Neuronal stem cell (in vitro differentiated cells): ENCODE data around the gene SQSTM1.

Experiments
- DNase-seq: peaks from one replicate; pipeline ENCODE4 v3.0.0-alpha.2; 2013; ENCODE audit warnings: low spot score
- H2AFZ ChIP-seq: one replicate; pipeline ENCODE4 v1.6.1; 2013; ENCODE audit warnings: mild to moderate bottlenecking, low read length, inconsistent platforms
- H2AK5ac ChIP-seq: 2 replicates; pipeline ENCODE4 v1.6.1; 2013; ENCODE audit warnings: low read depth, mild to moderate bottlenecking, inconsistent platforms, low read length, moderate library complexity, mixed read lengths
- H2BK120ac ChIP-seq: 2 replicates; pipeline ENCODE4 v1.6.1; 2013; ENCODE audit warnings: low read depth, mild to moderate bottlenecking, inconsistent platforms, low read length, moderate library complexity, mixed read lengths
- H2BK12ac ChIP-seq: one replicate; pipeline ENCODE4 v1.6.1; 2013; ENCODE audit warnings: low read length, inconsistent platforms
- H2BK15ac ChIP-seq: 2 replicates; pipeline ENCODE4 v1.6.1; 2013; ENCODE audit warnings: mild to moderate bottlenecking, low read length, inconsistent platforms, mixed read lengths
- H2BK5ac ChIP-seq: one replicate; pipeline ENCODE4 v1.6.1; 2013; ENCODE audit warnings: inconsistent platforms, mild to moderate bottlenecking, low read length, moderate library complexity
- H3K14ac ChIP-seq: one replicate; pipeline ENCODE4 v1.6.1; 2013; ENCODE audit warnings: low read length, inconsistent platforms
- H3K18ac ChIP-seq: 2 replicates; pipeline ENCODE4 v1.6.1; 2013; ENCODE audit warnings: low read length, inconsistent platforms
- H3K23ac ChIP-seq: 2 replicates; pipeline ENCODE4 v1.6.1; 2013; ENCODE audit warnings: low read depth, mild to moderate bottlenecking, mixed read lengths, low read length, inconsistent platforms; ENCODE audit not compliant: poor library complexity
- H3K27ac ChIP-seq: replicated peaks from 3 replicates; pipeline ENCODE4 v1.5.1; 2013; ENCODE audit warnings: low read length, inconsistent platforms
- H3K27me3 ChIP-seq, 3 experiments: 2 replicates each; pipeline ENCODE4 v1.6.1; 2013; ENCODE audit warnings: low read length in 3 of 3, mild to moderate bottlenecking in 2 of 3, inconsistent platforms in 1 of 3, low read depth in 1 of 3, mixed read lengths in 1 of 3, moderate library complexity in 1 of 3; ENCODE audit not compliant: control insufficient read depth in 3 of 3, insufficient read depth in 3 of 3
- H3K36me3 ChIP-seq, 2 donors: replicated peaks in 1 of 2; 2 replicates each; pipeline ENCODE4 v1.6.1; 2013; ENCODE audit warnings: low read length in 2 of 2; ENCODE audit not compliant: control insufficient read depth in 2 of 2, insufficient read depth in 2 of 2
- H3K4ac ChIP-seq: 2 replicates; pipeline ENCODE4 v1.6.1; 2013; ENCODE audit warnings: inconsistent platforms, mild to moderate bottlenecking, low read length, moderate library complexity
- H3K4me1 ChIP-seq, 2 donors: 1 replicate in 1 of 2; 2 replicates in 1 of 2; pipeline ENCODE4 v1.6.1; 2013; ENCODE audit warnings: low read length in 2 of 2, low read depth in 1 of 2; ENCODE audit not compliant: control insufficient read depth in 2 of 2, insufficient read depth in 1 of 2
- H3K4me2 ChIP-seq: one replicate; pipeline ENCODE4 v1.6.1; 2013; ENCODE audit warnings: mild to moderate bottlenecking, low read length, inconsistent platforms; ENCODE audit not compliant: insufficient read depth, poor library complexity, severe bottlenecking
- H3K4me3 ChIP-seq, 2 donors: 2 replicates each; pipeline ENCODE4 v1.5.1; 2013; ENCODE audit warnings: low read length in 2 of 2, mild to moderate bottlenecking in 2 of 2, inconsistent platforms in 1 of 2, moderate library complexity in 1 of 2
- H3K79me1 ChIP-seq: one replicate; pipeline ENCODE4 v1.6.1; 2013; ENCODE audit warnings: low read depth, mild to moderate bottlenecking, inconsistent platforms, low read length, moderate library complexity
- H3K9ac ChIP-seq: one replicate; pipeline ENCODE4 v1.6.1; 2013; ENCODE audit warnings: mild to moderate bottlenecking, low read depth, low read length, inconsistent platforms; ENCODE audit not compliant: poor library complexity
- H3K9me3 ChIP-seq, 2 donors: replicated peaks in 1 of 2; 2 replicates each; pipeline versions ENCODE3 to v1.6.1; 2013; ENCODE audit warnings: low read length in 2 of 2, mild to moderate bottlenecking in 2 of 2, inconsistent platforms in 1 of 2, low read depth in 1 of 2, mixed read lengths in 1 of 2, moderate library complexity in 1 of 2; ENCODE audit not compliant: control insufficient read depth in 2 of 2, insufficient read depth in 1 of 2
- H4K8ac ChIP-seq: one replicate; pipeline ENCODE4 v1.6.1; 2013; ENCODE audit warnings: low read depth, mild to moderate bottlenecking, inconsistent platforms, low read length, moderate library complexity
- H4K91ac ChIP-seq: one replicate; pipeline ENCODE4 v1.6.1; 2013; ENCODE audit warnings: low read length, low read depth, mild to moderate bottlenecking, inconsistent platforms; ENCODE audit not compliant: poor library complexity
- WGBS, 2 donors: extraction: QIAGEN DNeasy Blood & Tissue Kit; methylation state at CpG; one replicate each; pipeline ENCODE4 v1.1.7; 2013; ENCODE audit warnings: missing lambda C conversion rate in 2 of 2, mixed read lengths in 1 of 2; ENCODE audit not compliant: insufficient read length in 2 of 2, insufficient replicate concordance in 1 of 2; ENCODE audit errors: extremely low coverage in 2 of 2; 5-methylcytosine and 5-hydroxymethylcytosine counted together

Gene SQSTM1

GRCh38 chr5:179774442-179774841, 46.3 kb upstream of the SQSTM1 start:
- peaks cover 51 to 99% of the 10 kb centered on the region in 2 donors for H3K36me3 ChIP-seq
- no CpG with 5 or more reads among the region's 12 CpGs for WGBS, 2 donors
- no peak overlapping the region for H3K4ac ChIP-seq

GRCh38 chr5:179776411-179776938, 44.2 kb upstream of the SQSTM1 start:
- no peaks in the 10 kb centered on the region for H3K27me3 ChIP-seq
- no peak overlapping the region for H2BK12ac ChIP-seq
- H3K4me1 ChIP-seq, result no peaks in the 10 kb centered on the region
- H2AK5ac ChIP-seq, result no peak overlapping the region
- H2BK5ac ChIP-seq, result no peak overlapping the region
- H3K4me3 ChIP-seq, result no peak overlapping the region
- no peak overlapping the region for H3K9ac ChIP-seq
- no peak overlapping the region for H3K4ac ChIP-seq
- H3K27ac ChIP-seq, result no peak overlapping the region
- H2BK120ac ChIP-seq, result no peak overlapping the region
- DNase-seq, result no peak
- H3K23ac ChIP-seq, result no peak overlapping the region
- no peak overlapping the region for H2BK15ac ChIP-seq
- H3K14ac ChIP-seq, result no peak overlapping the region
- H3K79me1 ChIP-seq, result no peaks in the 10 kb centered on the region
- H3K9me3 ChIP-seq, result no peaks in the 10 kb centered on the region
- H2AFZ ChIP-seq, result no peak overlapping the region
- no peak overlapping the region for H4K8ac ChIP-seq
- H4K91ac ChIP-seq, result no peak overlapping the region
- no CpG with 5 or more reads among the region's 11 CpGs for WGBS, 2 donors
- peaks cover 42 to 96% of the 10 kb centered on the region in 2 donors for H3K36me3 ChIP-seq
- H3K18ac ChIP-seq, result no peak overlapping the region
- no peak overlapping the region for H3K4me2 ChIP-seq

More at GRCh38 chr5:179774442-179774841, 46.3 kb upstream of the SQSTM1 start:
- H3K27me3 ChIP-seq, result no peaks in the 10 kb centered on the region
- H3K14ac ChIP-seq, result no peak overlapping the region
- H2BK12ac ChIP-seq, result no peak overlapping the region
- H2BK5ac ChIP-seq, result no peak overlapping the region
- H2AFZ ChIP-seq, result no peak overlapping the region
- no peak for DNase-seq
- no peak overlapping the region for H3K23ac ChIP-seq
- no peak overlapping the region for H4K8ac ChIP-seq
- no peaks in the 10 kb centered on the region for H3K9me3 ChIP-seq
- no peak overlapping the region for H3K18ac ChIP-seq
- H2BK15ac ChIP-seq, result no peak overlapping the region
- no peak overlapping the region for H4K91ac ChIP-seq
- no peak overlapping the region for H3K9ac ChIP-seq
- no peaks in the 10 kb centered on the region for H3K79me1 ChIP-seq
- H3K4me1 ChIP-seq, result no peaks in the 10 kb centered on the region
- no peak overlapping the region for H2AK5ac ChIP-seq
- no peak overlapping the region for H3K4me3 ChIP-seq
- H2BK120ac ChIP-seq, result no peak overlapping the region
- H3K4me2 ChIP-seq, result no peak overlapping the region
- H3K27ac ChIP-seq, result no peak overlapping the region

GRCh38 chr5:179777456-179777855, 43.2 kb upstream of the SQSTM1 start:
- Histone ChIP-seq H3K27me3 (no peaks in the 10 kb centered on the region), H2BK12ac (no peak overlapping the region), H2AFZ (no peak overlapping the region), H2BK120ac (no peak overlapping the region), H3K9ac (no peak overlapping the region), H3K36me3 (peaks cover 37 to 93% of the 10 kb centered on the region in 2 donors), H3K79me1 (no peaks in the 10 kb centered on the region), H3K23ac (no peak overlapping the region), H4K8ac (no peak overlapping the region), H3K4ac (no peak overlapping the region), H3K27ac (no peak overlapping the region), H4K91ac (no peak overlapping the region), H3K4me1 (no peaks in the 10 kb centered on the region), H2BK15ac (no peak overlapping the region), H3K9me3 (no peaks in the 10 kb centered on the region), H3K4me2 (no peak overlapping the region), H2BK5ac (no peak overlapping the region), H3K4me3 (no peak overlapping the region), H3K14ac (no peak overlapping the region), H2AK5ac (no peak overlapping the region), H3K18ac (no peak overlapping the region)
- WGBS, 2 donors, result no CpG with 5 or more reads among the region's 10 CpGs
- DNase-seq, result no peak

GRCh38 chr5:179777909-179778308, 42.8 kb upstream of the SQSTM1 start:
- H2BK120ac ChIP-seq, result no peak overlapping the region
- H3K79me1 ChIP-seq, result no peaks in the 10 kb centered on the region
- DNase-seq, result no peak
- peak overlapping the region; percentile 38 for H3K23ac ChIP-seq
- WGBS, 2 donors, result no CpG with 5 or more reads among the region's 9 CpGs
- H2AFZ ChIP-seq, result no peak overlapping the region
- no peak overlapping the region for H3K18ac ChIP-seq
- H3K36me3 ChIP-seq, result peaks cover 35 to 90% of the 10 kb centered on the region in 2 donors
- H3K9me3 ChIP-seq, result peaks cover 0 to under 1% of the 10 kb centered on the region in 2 donors
- no peak overlapping the region for H2AK5ac ChIP-seq
- H3K27ac ChIP-seq, result no peak overlapping the region
- H3K4me3 ChIP-seq, result no peak overlapping the region
- no peaks in the 10 kb centered on the region for H3K27me3 ChIP-seq
- H2BK5ac ChIP-seq, result no peak overlapping the region
- H3K4me2 ChIP-seq, result no peak overlapping the region
- H3K14ac ChIP-seq, result no peak overlapping the region
- no peak overlapping the region for H2BK15ac ChIP-seq
- H2BK12ac ChIP-seq, result no peak overlapping the region
- H4K91ac ChIP-seq, result no peak overlapping the region
- no peak overlapping the region for H3K4ac ChIP-seq
- H3K4me1 ChIP-seq, result no peaks in the 10 kb centered on the region
- no peak overlapping the region for H3K9ac ChIP-seq
- no peak overlapping the region for H4K8ac ChIP-seq
